SHP77 (cell line): Measurements from ENCODE around the gene UBASH3A.

Experiments used
- DNase-seq, 2 experiments: peaks; one replicate each; lab custom pipeline; 2025; lab: John Stamatoyannopoulos, UW

Gene UBASH3A

DNA sequence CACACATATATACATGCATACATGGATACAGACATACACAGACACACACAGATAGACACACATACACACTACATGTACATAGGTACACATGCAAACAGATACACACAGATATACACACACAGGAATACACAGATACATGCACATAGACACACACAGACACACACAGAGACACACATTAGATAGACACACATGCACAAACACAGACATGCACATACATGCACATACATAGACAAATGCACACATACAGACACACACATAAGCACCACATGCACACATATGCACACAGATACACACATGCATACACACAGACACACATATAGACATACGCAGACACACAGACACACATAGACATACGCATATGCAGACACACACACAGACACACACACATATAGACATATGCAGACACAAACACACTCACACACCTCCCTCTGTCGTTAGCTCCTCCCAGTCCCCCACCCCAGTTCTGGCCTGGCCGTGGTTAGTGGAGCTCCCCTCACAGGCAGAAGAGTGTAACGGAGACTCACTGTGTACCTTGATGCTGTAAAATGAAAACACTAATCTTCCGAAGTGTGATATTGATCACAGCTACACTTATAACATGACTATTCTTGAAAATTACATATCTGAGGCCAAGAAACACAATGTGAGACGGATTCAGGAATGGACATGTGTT lies 7.6 kb downstream of the UBASH3A start:
- DNase-seq: peak; percentile 53 to 64

- DNase-seq: peak in 1 of 2 experiments; percentile 9
Observed at GRCh38 chr21:42411891-42412635, 8.4 kb downstream of the UBASH3A start.

DNA sequence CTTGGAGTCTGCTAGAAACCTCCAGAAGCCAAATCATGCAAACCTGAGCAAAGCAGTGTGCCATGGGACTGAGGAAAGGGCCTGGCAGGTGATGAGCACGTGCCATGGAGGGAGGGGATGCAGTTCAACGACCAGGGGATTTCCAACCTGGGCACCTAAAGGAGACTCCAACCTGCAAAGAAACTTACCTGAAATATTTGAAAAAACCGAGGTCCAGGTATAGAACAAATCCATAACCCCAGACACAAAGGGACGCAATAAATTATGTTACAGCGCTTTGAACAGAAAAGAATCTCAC lies 8.9 kb downstream of the UBASH3A start:
- no peak for DNase-seq

DNA sequence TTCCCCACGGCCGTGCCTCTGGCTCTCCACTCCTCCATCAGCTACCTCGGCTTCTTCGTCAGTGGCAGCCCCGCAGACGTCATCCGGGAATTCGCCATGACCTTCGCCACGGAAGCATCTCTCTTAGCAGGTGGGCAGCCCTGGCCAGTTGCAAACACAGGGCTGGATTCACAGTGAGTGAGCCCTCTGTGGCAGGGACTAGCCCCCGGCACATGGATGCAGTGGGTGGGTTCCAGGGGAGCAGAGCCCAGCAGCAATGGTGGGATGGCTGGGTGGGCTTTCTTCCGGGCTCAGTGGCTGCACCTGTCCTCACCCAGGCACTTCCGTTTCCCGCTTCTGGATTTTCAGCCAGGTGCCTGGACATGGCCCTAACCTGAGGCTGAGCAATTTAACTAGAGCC lies 9.4 kb downstream of the UBASH3A start:
- DNase-seq: no peak

GRCh38 chr21:42413500-42413899 lies 9.8 kb downstream of the UBASH3A start:
- DNase-seq: no peak

GRCh38 chr21:42414066-42414465 lies 10.4 kb downstream of the UBASH3A start:
- no peak for DNase-seq

- no peak for DNase-seq
Observed at GRCh38 chr21:42414553-42414927, 10.8 kb downstream of the UBASH3A start.

GRCh38 chr21:42414928-42415769 lies 11.4 kb downstream of the UBASH3A start:
- DNase-seq: peak; percentile 49 to 78

DNA sequence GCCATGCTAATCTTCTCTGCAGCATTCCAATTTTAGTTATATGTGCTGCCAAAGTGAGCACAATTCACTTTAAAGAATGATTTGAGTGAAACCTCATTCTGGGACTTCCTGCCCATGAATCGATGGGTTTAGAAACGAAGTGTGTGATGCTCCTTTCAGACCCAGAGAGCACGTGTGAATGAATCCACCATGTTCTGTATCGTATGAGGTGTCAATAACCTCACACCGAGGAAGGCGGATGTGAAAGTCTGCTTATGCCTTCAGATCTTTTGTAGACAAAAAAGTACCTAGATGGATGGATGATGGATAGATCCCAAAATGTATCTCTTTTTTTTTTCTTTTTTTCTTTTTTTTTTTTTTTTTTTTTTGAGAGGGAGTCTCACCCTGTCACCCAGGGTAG lies 13.8 kb downstream of the UBASH3A start:
- no peak for DNase-seq

DNA sequence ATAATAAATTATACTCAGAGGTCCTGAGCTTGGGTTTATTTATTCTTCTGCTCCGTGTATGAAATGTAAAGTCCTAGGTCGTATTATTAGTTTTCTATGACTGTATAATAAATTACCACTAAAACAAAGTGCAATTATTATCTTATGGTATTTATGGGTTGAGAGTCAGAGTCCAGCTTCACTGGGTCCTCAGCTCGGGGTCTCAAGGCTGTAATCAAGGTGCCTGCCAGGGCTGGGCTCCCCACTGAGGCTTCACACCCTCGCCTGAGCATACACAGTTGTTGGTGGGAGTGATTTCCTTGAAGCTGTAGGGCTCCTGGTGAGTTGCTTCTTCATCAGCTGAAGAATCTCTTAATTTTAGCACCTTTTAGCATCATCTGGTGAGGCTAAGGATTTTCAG lies 15.2 kb downstream of the UBASH3A start:
- DNase-seq: no peak

DNA sequence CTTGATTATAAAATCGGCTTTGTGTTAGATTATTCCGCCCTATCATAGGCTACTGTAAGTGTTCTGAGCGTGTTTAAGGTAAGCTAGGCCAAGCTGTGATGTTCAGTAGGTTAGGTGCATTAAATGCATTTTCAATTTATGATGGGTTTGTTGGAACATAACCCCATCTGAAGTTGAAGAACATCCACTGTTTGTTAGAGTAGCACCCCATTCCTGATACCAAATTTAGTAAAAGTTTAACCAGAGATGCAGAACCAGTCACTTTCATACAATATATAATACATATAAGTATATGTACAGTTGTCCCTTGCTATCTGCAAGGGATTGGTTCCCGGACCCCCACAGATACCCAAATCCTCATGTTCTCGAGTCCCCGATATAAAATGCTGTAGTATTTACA lies 16.1 kb downstream of the UBASH3A start:
- DNase-seq: no peak

DNA sequence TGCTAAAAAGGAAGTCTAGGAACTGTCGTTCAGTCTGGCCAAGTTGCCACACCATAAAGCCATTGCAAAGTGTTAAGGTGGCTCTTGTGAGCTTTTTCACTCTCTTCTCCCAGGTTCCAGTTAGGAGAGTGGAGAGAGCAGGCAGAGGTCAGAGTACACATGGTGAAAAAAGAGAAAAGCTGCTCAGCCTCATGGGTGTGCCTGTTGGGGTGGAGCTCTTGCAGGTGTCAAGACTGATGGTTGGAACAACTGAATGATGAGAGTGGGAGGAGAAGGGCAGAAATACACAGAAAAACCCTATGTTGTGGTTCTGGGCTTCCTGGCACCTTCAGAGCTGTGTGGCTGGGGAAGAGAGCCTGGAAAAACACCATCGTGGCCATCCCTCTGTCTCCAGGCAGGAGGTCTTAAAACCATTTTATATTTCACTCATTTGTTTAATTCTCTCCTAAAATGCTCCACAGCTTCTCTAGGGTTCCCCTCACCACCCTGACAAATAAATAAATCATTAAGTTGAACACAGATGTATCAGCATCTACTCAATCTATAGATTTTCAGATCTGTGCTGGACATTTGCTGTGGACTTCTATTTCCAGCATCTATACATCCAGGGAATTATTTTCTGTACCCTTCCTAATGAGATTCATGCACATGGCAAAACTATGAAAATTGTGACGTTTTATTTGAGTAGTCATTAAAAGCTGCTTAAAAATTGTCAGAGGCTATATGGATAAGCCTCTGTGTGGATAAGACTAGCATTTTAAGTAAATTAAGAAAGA lies 17.5 kb downstream of the UBASH3A start:
- DNase-seq: peak in 1 of 2 experiments; percentile 12

DNA sequence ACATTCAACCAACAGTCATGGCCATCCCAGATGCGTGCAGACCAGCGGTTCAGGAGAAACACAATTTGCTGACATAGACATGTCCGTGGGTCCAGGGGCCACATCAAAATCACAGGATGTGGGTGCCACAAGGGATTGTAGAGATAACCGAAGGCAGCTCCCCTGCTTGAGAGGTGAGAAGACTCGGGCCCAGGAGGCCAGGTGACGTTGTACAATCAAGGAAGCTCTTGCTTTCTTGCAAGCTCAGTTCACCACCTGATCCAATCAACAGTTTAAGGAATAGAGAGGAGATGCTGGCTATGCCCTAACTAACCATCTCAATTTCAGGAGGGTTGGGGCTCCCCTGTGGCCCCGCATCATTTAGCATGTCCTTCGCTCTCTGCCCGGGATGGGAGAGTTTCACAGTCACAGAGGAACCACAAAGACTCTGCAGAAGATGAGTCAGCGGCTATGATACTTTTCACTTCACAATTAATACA lies 19.5 kb downstream of the UBASH3A start:
- no peak for DNase-seq

GRCh38 chr21:42423685-42424084 lies 20.0 kb downstream of the UBASH3A start:
- DNase-seq: no peak

GRCh38 chr21:42424914-42425541 lies 21.3 kb downstream of the UBASH3A start:
- DNase-seq: no peak

- DNase-seq: no peak
Observed at GRCh38 chr21:42425591-42425990, 21.9 kb downstream of the UBASH3A start.

- no peak for DNase-seq
Observed at GRCh38 chr21:42426424-42426823, 22.7 kb downstream of the UBASH3A start.

DNA sequence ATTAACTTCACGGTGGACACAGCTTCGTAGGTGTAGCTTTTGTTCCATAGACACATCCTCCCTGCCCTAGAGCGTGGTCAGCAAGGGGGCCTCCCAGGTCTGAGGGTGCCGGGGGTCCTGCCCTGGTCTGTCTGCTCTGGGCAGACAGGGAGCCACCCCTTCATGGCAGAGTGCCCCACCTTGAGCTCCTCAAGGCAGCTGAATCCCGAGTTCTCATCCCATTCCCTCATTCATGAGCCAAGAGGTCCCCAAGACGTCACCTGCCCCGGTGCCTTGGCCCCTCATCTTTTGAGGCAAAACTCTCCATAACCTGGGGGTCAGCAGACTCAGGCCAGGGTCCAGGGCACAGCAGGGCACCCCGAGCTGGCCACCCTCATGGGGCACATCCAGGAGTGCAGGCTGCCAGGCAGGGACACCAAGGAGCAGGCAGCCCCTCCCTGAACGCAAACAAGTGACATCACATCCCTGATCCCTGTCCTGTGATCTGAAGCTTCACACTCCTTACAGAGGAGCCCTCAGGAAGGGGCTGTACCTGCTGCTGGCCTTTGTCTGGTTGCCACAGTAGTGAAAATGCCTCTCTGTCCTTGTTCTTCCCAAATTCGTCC lies 23.3 kb downstream of the UBASH3A start:
- DNase-seq: no peak

GRCh38 chr21:42427809-42428419 lies 24.2 kb downstream of the UBASH3A start:
- no peak for DNase-seq

DNA sequence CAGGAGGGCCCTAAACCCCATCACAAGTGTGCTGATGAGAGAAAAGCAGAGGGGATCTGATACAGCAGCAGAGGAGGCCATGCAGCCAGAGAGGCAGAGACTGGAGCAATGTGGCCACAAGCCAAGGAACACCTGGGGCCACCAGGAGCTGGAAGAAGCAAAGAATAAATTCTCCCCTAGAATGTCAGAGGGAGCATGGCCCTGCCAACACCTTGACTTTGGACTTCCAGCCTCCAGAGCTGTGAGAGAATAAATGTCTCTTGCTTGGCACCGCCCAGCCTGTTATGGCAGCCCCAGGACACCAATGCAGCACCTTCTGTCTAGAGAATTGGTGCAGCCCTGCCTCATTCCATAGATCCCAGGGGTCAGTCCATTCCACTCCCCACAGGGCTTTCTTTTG lies 25.3 kb downstream of the UBASH3A start:
- no peak for DNase-seq

- DNase-seq: no peak
Observed at GRCh38 chr21:42429856-42430255, 26.2 kb downstream of the UBASH3A start.
